HG02588 (cell line): ENCODE results near the gene SRGN.
A peak's percentile ranks its signal among the peaks of the same experiment; 100 is the strongest.

Experiments
- ATAC-seq: cut with Tn5 transposase; IDR thresholded peaks from one replicate; pipeline ENCODE4 v1.9.1; 2021; ENCODE audit warnings: mild to moderate bottlenecking, moderate library complexity; ENCODE audit not compliant: unreplicated experiment

Gene SRGN

GRCh38 chr10:69089638-69090599 lies 2.0 kb downstream of the SRGN start:
- no peak for ATAC-seq

DNA sequence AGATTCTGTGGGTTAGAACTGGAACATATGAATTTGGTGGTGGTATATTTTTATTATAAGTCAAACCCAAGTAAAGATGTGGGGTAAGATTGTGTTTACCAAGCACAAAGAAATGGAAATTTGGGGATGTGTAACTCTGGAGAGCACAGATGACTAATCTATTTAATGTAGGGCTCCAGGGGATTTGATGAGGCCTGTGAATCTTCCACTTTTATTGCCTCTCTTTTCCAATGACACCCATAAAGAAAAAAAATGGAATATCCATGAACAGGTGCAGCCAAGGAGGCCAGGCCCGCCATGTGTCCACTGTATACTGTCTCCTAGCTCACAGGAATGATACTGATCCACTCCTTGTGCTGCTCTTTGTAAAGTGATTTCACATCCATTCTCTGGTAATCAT lies 2.8 kb downstream of the SRGN start:
- ATAC-seq: no peak

DNA sequence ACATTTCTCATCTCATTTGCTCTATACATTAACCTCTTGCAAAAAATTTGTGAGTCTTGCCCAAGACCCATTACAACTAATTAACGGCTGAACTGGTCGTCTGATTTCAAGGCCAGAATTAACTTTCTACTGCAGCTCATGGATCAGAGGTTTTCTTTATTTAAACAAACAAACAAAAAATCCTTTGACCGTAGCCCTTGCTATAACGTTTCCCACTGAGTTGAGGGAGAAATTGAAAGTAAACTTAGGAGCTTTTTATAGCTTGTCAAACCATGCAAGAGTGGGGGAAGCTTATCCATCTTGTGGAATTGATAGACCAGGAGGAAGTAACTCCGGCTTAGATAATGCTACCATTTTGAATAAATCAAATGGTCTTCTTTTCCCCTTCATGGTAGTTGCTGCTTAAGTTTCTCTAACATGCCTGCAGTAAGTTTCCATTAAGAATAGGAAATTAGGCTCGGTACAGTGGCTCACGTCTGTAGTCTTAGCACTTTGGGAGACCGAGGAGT lies 3.3 kb downstream of the SRGN start:
- ATAC-seq: no peak

DNA sequence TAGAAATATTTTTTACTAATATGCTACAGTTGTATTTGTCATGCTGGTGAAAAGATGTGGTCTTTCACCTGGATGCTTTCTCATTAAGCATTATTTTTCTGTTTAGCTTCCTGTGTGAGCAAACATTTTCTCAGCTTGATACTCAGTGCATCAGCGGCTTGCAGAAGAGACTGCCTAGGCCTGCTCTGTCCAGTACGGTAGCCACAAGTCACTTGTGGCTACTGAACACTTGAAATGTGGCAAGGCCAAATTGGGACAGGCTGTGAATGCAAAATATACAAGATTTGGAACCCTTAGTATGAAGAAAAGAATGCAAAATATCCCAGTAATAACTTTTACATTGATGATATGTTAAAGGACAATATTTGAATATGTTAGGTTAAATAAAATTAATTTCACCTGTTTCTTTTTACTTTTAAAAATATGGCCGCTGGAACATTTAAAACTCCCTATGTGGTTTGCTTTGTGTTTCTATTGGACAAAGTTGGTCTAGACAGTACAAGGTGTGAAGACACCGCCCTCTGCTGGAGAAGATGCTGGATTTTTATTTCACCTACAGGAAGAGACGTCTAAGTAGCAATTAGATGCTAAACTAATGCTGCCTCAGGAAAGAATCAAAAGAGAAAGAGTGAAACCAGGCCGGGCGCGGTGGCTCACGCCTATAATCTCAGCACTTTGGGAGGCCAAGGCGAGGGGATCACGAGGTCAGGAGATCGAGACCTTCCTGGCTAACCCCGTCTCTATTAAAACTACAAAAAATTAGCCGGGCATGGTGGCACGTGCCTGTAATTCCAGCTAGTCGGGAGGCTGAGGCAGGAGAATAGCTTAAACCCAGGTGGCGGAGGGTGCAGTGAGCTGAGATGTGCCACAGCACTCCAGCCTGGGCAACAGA lies 5.3 kb downstream of the SRGN start:
- no peak for ATAC-seq

- no peak for ATAC-seq
Observed at GRCh38 chr10:69093933-69094332, 6.0 kb downstream of the SRGN start.

- ATAC-seq: peak; percentile 48
Observed at GRCh38 chr10:69096045-69096444, 8.1 kb downstream of the SRGN start.

- no peak for ATAC-seq
Observed at GRCh38 chr10:69097729-69098128, 9.8 kb downstream of the SRGN start.

DNA sequence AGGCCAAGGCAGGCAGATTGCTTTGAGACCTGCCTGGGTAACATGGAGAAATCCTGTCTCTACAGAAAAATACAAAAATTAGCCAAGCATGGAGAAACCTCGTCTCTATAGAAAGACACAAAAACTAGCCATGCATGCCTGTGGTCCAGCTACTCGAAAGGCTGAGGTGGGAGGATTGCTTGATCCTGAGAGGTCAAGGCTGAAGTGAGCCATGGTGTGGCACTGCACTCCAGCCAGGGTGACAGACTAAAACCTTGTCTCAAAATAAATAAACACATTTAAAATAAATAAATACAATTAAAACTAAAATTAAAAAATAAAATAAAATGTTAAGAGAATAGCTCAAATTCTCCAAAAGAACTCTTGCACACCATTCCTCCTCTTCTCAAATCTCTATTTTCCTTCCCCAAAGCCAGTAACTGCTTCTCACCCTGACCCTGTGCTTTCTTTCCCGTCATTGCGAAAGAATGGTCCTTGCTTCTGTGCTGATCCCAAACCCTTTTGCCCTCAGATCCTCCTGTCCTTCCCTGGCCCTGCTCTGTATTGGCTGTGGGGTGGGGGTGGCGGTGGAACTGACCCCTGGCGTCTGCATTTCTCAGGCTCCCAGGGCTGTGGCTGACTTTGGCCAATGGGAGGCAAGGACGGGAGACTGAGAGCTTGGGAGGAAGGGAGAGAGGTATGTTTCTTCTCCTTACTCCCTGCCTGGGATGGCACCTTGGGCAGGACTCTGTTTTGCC lies 12.4 kb downstream of the SRGN start:
- ATAC-seq: no peak

- ATAC-seq: no peak
Observed at GRCh38 chr10:69101451-69102095, 13.7 kb downstream of the SRGN start.

DNA sequence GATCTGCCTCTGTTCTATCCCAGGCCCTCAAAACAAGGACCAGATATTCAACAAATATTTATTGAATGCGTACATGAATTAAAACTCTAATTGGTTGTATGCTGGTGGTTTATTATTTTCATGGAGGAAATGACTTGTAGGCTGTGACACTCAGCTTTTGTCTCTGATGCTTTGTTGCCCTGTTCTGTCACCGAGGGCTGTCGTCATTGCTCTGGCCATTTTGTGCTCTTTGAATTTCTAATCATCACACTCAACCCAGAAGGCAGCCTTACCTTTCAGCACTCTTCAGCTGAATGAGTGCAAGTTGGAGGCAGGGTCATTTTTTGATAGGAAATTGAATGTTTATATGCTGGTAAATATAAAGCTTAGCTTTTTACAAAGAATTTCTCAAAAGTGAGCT lies 14.5 kb downstream of the SRGN start:
- ATAC-seq: no peak

DNA sequence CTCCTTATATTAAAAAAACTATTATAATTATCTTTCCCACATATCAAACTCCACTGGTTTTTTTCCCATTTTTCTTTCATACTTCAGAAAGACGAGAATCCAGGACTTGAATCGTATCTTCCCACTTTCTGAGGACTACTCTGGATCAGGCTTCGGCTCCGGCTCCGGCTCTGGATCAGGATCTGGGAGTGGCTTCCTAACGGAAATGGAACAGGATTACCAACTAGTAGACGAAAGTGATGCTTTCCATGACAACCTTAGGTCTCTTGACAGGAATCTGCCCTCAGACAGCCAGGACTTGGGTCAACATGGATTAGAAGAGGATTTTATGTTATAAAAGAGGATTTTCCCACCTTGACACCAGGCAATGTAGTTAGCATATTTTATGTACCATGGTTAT lies 15.9 kb downstream of the SRGN start:
- no peak for ATAC-seq

- no peak for ATAC-seq
Observed at GRCh38 chr10:69104994-69105790, 17.3 kb downstream of the SRGN start.

DNA sequence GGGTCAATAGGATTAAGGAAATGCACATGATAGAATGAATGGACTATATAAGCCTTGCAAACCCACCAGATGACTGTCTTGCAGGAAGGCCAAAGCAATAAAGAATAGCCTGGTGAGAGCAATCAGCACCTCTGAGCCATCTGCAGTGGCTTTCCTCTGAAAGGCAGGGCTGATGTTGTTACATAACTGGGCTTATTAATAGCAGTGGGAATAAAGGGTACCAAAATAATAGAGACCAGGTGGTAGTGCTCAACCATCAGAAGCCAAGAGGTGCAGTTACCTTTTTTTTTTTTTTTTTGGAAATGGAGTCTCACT lies 19.2 kb downstream of the SRGN start:
- ATAC-seq: no peak

DNA sequence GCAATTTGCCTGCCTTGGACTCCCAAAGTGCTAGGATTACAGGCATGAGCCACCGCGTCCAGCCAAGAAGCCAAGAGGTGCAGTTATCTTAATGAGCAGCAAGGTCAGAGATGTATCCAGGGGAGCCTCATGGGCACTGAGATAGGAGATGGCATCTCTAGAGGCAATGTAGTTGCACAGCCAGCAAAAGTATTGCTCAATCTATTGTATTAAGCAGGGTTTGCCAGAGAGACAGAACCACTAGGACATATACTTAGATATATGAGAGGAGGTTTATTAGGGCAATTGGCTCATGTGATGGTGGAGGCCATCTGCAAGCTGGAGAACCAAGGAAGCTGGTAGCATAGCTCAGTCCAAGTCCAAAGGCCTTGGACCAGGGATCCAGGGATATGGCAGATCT lies 19.8 kb downstream of the SRGN start:
- no peak for ATAC-seq

DNA sequence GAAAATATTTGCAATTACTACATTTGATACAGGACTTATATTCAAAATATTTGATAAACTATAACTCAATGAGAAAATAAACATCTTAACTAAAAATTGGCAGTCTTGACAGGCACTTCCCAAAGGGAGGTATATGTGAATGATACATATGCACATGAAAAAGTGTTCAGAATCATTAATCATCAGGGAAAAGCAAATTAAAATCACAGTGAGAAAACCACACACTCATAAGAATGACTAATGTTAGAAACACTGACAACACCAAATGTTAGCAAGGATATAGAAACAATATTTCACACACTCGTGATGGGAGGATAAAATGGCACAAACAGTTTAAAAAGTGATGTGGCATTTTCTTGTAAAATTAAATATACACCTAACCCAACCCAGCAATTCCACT lies 32.0 kb downstream of the SRGN start:
- no peak for ATAC-seq

DNA sequence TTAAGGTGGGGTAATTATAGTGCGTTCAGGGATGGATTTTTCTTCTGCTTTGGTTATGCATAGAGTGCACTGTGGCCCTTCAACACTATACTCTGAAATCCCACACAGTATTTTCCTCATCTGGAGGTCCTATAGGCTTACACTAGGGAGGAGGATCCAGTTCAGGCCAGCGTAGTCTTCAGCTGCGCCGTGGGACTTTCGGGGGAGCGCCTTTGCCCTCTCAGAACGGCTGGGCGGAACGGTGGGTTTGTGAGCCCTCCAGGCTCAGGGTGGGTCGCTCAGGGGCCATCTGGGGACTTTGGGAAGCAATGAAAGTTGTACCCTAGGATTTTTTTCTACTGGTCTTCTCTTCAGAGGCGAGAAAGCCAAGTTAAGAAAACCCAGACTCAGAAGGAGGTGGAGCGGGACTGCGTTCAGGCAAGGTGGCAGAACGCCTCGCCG lies 35.4 kb downstream of the SRGN start:
- peak; percentile 44 for ATAC-seq

DNA sequence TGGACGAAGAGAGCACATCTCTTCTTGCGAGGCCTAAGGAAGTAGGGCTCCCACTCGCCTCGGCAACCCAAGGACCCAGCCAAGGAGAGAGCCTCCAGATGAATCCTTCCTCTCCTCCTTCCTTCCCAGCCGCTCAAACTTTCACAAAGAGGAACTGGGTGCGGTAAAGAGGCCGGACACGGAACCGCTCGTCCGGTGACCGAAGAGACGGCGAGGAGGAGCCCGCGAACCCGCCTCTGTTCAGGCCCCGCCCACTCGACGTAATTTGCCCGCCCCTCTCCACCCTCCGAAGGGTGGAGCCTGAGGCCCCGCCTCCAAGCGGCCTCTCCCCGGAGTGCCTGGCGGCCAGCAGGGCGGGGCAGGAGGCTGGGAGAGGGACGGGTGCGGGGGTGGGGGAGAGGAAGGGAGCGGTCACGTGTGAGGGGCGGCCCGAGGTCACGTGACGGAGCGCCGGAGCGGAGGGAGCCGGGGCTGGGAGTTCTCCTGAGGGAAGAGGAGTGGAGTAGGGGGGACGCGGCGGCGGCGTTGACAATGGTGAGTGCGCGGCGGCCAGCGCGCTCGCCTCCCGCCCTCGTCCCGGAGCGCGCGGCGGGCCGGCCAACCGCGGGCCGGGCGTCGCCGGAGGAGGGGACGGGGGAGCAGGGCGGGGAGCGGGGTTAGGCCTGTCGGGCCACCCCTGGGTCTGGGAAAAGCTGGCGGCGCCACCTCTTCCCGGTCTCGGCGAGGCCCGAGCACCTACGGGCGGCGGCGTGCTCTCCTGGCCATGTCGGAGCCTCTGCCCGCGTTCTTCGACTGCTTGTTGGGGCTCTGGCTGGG lies 36.1 kb downstream of the SRGN start, which contains the start of gene VPS26A:
TSS of gene VPS26A (plus strand) at position 432 of the 816 bp plus-strand sequence. CDS start at position 532, 100 bp downstream.
- ATAC-seq: peak; percentile 83

DNA sequence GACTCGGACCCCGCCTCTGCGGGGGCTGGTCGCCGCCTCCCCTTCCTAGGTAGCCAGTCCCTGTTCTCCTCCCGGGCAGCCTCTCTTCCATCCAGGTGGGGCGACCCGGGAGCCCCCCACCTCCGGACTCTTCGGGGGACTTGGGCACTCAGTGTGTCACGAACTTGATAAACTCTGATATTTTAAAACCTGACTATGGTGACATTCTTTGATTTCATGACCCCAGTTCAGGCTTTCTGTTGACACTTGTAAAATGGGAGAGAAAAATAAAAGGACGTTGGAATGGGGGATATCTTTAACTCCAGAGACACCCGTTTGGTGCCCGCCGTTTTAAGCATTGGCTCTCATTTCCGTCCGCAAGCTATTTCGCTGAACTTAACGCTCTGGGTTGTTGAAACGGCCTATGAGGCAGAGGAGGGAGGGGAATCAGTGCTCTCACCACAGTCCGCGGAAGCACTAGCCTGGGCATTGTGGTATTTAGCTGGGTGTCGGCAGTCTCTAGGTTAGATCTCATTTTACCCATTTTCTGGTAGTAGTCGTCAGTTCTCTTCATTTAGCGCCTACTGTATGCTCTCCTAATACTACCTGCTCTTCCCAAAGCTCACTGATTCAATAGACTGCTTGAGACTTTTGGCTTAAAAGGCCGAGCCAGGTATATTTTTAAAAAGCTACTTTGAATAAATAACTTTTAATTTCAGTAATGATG lies 36.8 kb downstream of the SRGN start:
- peak; percentile 28 for ATAC-seq
